Loucy (cell line): ENCODE results near the gene HIVEP2.

ENCODE experiments used
- EZH2phosphoT487 ChIP-seq: fragments of 200-600 bp; IDR thresholded peaks from 2 replicates; pipeline ENCODE4 v1.6.1; 2018; ENCODE audit warnings: antibody characterized with exemption, mild to moderate bottlenecking, moderate library complexity, borderline replicate concordance
- TF ChIP-seq, protein P1 (sequence below): fragments of 200-600 bp; sonication (generic); conservative IDR thresholded peaks from 2 replicates; pipeline ENCODE4 v1.5.1; 2014; ENCODE audit warnings: mild to moderate bottlenecking, antibody characterized with exemption, low read length

DNA sequence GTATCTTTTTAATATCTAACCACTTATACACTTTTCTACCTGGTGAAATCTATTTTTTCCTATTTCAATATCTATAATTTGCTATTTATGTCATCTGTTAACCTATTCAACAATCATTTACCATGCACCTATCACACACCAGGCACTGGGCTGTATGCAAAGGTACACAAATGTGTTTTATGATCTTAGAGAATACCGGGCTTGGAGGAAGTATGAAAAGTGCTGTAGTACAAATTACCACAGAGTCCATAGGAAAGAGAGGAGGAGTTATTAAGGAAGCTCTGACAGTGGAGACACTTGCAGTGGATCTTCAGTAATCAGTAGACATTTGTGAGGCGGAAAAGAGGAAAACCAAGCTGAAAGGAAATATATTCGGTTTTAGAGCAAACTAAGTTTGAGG, 96.0 kb downstream of the HIVEP2 start:
- TF ChIP-seq, protein P1, sequence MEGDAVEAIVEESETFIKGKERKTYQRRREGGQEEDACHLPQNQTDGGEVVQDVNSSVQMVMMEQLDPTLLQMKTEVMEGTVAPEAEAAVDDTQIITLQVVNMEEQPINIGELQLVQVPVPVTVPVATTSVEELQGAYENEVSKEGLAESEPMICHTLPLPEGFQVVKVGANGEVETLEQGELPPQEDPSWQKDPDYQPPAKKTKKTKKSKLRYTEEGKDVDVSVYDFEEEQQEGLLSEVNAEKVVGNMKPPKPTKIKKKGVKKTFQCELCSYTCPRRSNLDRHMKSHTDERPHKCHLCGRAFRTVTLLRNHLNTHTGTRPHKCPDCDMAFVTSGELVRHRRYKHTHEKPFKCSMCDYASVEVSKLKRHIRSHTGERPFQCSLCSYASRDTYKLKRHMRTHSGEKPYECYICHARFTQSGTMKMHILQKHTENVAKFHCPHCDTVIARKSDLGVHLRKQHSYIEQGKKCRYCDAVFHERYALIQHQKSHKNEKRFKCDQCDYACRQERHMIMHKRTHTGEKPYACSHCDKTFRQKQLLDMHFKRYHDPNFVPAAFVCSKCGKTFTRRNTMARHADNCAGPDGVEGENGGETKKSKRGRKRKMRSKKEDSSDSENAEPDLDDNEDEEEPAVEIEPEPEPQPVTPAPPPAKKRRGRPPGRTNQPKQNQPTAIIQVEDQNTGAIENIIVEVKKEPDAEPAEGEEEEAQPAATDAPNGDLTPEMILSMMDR = no peak
- no peak for TF ChIP-seq EZH2phosphoT487
